AG09309 (cell line): ENCODE results near the gene LMOD1.
"Not testable (repeated sequence)": the region's sequence is repeated elsewhere in the genome, so short reads cannot be mapped to it uniquely, and the experiment has no call there.

ENCODE experiments used
- DNase-seq: peaks from one replicate; pipeline ENCODE4 v3.0.0-alpha.2; 2010; ENCODE audit warnings: low read depth
- H3K4me3 ChIP-seq: 2 replicates; pipeline ENCODE4 v1.5.1; 2011; ENCODE audit warnings: mild to moderate bottlenecking, low read depth, low read length, moderate library complexity; ENCODE audit not compliant: control insufficient read depth
- TF ChIP-seq, protein P1 (sequence below): IDR thresholded peaks from 2 replicates; pipeline ENCODE4 v1.5.1; 2011; ENCODE audit warnings: mild to moderate bottlenecking, low read depth, low read length, inconsistent platforms; ENCODE audit not compliant: insufficient read depth, control insufficient read depth; ENCODE audit errors: missing control alignments

LMOD1 gene

DNA sequence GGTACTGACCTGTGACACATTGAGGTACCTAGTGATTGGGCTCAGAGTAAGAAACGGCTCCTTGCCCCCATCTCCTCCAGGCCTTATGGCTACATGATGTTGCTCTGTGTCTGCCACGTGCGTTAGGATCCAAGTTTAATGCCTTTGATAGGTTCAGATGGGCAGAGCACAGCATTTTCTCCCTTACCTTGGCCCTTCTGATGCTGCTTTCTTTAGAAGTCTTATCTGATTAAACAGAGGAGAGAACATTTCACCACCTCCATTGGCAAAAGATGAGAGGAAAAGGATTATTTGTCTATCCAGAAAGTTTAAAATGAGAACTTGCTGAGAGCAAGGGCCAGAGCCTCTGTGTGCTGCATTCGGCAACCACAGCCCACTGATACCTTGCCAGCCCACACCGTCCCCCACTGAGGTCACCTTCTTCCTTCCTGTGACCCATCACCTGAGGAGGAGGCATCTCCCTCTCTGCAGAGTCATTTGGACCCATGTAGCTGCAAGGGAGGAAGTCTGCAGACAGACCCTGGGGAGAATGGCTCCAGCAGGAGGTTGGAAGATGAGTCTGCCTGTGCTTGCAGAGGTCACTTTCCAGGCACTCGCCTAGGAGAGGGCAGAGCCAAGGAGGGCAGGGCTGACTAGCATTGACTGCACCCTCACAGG is 41.0 kb downstream of the LMOD1 start:
- no peak overlapping the region for H3K4me3 ChIP-seq
- no peak for DNase-seq
- TF ChIP-seq, protein P1, sequence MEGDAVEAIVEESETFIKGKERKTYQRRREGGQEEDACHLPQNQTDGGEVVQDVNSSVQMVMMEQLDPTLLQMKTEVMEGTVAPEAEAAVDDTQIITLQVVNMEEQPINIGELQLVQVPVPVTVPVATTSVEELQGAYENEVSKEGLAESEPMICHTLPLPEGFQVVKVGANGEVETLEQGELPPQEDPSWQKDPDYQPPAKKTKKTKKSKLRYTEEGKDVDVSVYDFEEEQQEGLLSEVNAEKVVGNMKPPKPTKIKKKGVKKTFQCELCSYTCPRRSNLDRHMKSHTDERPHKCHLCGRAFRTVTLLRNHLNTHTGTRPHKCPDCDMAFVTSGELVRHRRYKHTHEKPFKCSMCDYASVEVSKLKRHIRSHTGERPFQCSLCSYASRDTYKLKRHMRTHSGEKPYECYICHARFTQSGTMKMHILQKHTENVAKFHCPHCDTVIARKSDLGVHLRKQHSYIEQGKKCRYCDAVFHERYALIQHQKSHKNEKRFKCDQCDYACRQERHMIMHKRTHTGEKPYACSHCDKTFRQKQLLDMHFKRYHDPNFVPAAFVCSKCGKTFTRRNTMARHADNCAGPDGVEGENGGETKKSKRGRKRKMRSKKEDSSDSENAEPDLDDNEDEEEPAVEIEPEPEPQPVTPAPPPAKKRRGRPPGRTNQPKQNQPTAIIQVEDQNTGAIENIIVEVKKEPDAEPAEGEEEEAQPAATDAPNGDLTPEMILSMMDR, result no peak

DNA sequence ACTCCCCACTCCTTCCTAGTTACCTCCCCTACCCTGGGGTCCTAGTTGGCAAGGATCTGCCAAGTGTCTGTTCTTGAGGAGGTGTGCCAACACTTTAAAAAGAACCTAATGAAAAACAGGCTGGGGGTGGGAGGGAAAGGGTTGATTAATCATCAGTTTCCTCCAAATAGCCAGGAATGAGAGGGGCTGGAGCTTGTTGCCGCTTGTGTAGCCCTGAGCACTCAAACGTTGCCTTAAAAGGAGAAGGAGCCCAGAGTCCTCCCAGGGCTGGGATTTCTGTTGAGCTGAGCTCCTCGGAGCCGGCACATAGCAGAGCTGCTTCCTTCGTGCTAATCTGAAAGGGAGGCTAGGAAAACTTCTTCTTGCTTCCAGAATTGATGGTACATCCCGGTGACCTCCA is 41.8 kb downstream of the LMOD1 start:
- DNase-seq, result peak; percentile 74
- TF ChIP-seq, protein P1, result no peak

DNA sequence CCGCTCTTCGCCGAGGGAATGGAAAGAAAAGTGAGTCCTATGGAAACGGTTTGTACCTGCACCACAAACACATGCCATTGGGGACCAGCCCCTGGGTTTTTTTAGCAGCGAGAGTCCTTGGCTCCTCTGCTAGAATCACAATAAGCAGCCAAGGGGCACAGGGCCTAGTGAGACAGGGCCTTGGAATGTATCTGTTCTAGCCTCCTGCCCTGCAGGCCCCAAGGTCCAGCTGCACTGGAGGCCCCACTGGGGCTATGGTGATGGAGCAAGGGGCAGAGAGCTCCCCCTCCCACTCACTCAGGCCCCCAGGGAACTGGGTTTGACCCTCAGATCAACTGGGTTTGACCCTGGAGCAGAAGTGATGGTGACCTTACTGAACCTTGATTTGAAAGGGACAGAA is 43.2 kb downstream of the LMOD1 start:
- no peak for DNase-seq
- H3K4me3 ChIP-seq, result no peak overlapping the region
- TF ChIP-seq, protein P1, result no peak

More for the DNA sequence above, 41.8 kb downstream of the LMOD1 start:
- no peak overlapping the region for H3K4me3 ChIP-seq

DNA sequence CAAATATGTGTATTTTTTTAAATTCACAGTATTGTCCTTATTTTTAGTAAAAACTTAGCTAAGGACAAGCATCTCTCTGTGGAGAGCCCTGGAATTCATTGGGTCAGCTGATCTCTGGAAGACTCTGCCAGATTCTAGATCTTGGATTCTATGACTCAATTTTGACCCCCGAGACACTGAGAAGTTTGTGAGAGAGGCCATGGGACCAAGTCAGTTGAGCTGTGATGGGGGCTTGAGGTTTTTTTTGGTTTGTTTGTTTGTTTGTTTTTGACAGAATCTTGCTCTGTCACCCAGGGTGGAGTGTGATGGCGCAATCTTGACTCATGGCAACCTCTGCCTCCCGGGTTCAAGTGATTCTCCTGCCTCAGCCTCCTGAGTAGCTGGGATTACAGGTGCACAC is 44.1 kb downstream of the LMOD1 start:
- TF ChIP-seq, protein P1, result no peak
- no peak overlapping the region for H3K4me3 ChIP-seq
- no peak for DNase-seq

DNA sequence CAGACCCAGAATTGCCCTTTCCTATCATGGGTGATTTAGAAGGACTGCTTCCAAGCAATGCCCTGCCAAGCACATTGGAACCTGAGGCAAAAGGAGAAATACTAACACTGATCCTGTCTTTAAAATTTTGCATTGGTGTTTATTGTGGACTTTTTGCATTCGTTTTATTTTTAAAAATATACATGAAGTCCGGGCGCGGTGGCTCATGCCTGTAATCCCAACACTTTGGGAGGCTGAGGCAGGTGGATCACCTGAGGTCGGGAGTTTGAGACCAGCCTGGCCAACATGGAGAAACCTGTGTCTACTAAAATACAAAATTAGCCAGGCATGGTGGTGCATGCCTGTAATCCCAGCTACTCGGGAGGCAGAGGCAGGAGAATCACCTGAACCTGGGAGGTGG is 45.3 kb downstream of the LMOD1 start:
- not testable (repeated sequence) for H3K4me3 ChIP-seq, DNase-seq

DNA sequence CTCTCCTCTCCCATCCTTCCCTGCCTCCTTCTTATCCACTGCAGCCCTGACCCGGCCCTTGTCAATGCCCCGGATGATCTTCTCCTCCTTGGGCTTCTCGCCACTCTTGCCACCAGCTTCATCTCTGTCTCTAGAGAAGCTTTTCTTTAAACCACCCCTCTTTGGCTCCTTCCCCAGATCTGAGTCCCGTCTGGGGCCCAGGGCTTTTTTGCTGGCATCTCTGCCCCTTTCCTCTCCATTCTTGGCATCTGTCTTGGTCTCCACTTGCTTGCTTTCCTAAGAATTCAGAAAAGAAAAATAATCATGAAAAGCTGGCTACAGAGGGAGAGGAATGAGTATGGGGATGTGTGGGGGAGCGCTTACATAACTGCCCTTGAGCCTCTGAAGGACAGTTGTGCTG is 45.9 kb downstream of the LMOD1 start:
- TF ChIP-seq, protein P1, result no peak
- DNase-seq, result no peak
- H3K4me3 ChIP-seq, result no peak overlapping the region

DNA sequence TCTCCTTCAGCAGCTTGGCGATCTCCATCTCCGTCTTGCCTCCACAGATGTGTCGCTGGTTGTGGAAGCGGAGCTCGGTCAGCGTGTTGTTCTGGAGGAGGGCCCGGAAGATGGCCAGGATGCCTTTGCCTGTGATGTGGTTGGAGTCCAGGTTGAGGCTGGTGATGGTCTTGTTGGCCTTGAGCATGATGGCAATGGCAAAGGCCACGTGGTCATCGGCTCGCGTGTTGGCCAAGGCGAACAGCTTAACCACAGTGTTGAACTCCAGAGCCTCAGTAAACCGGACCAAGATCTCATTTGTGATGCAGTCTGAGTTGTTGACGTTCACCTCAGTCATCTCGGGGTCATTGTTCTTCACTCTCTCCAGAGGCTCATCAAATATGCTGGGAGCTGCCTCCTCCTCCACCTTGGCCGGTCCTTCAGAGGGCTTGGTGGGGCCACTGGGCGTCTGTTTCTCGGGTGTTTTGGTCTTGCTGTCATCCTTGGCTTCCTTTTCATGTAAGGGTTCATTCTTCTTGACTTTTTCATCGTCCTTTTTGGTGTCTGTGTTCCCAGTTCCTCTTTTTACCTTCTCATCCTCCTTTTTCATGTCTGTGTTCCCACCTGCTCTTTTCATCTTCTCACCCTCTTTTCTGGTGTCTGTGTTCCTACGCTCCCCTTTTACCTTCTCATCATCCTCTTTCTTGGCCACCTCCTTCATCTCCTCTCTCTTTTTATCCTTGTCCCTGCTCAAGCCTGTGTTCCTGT is 46.5 kb downstream of the LMOD1 start:
- TF ChIP-seq, protein P1, result no peak
- DNase-seq, result no peak
- no peak overlapping the region for H3K4me3 ChIP-seq
